ENCODE data around the gene CNTNAP2.

GRCh38 chr7:147915781-147916180, 1799.2 kb downstream of the CNTNAP2 start:
- no peak for TF ChIP-seq YY1 (IDR thresholded peaks at IDR 0.05; ENCODE audit: insufficient read depth, insufficient read length)
- no peak for TF ChIP-seq ZNF274 (IDR thresholded peaks at IDR 0.05; ENCODE audit: low read depth, low read length)
- TF ChIP-seq SUZ12 (IDR thresholded peaks at IDR 0.05; ENCODE audit: extremely low read depth, insufficient read depth, insufficient read length) = no peak
